ENCODE measurements around the gene KSR1.

Gene KSR1

GRCh38 chr17:27616414-27616813 lies 160.2 kb downstream of the KSR1 start:
- H3K4me3 ChIP-seq (replicated peaks; ENCODE audit: low read depth, low read length), result no peak overlapping the region
- TF ChIP-seq CTCF (IDR thresholded peaks at IDR 0.05; ENCODE audit: low read depth, low read length, missing control alignments), result no peak
- DNase-seq (ENCODE audit: extremely low read depth, low read depth), result no peak

- DNase-seq (ENCODE audit: extremely low read depth, low read depth), result no peak
- H3K4me3 ChIP-seq (replicated peaks; ENCODE audit: low read depth, low read length), result no peak overlapping the region
- TF ChIP-seq CTCF (IDR thresholded peaks at IDR 0.05; ENCODE audit: low read depth, low read length, missing control alignments), result no peak
Measured at GRCh38 chr17:27618417-27618816, 162.2 kb downstream of the KSR1 start.

GRCh38 chr17:27620721-27621120 lies 164.5 kb downstream of the KSR1 start:
- DNase-seq (ENCODE audit: extremely low read depth, low read depth), result no peak
- TF ChIP-seq CTCF (IDR thresholded peaks at IDR 0.05; ENCODE audit: low read depth, low read length, missing control alignments), result no peak
- H3K4me3 ChIP-seq (replicated peaks; ENCODE audit: low read depth, low read length), result no peak overlapping the region

- no peak for DNase-seq (ENCODE audit: extremely low read depth, low read depth)
- TF ChIP-seq CTCF (IDR thresholded peaks at IDR 0.05; ENCODE audit: low read depth, low read length, missing control alignments), result no peak
- no peak overlapping the region for H3K4me3 ChIP-seq (replicated peaks; ENCODE audit: low read depth, low read length)
Measured at GRCh38 chr17:27621536-27621935, 165.3 kb downstream of the KSR1 start.

- no peak for TF ChIP-seq CTCF (IDR thresholded peaks at IDR 0.05; ENCODE audit: low read depth, low read length, missing control alignments)
- DNase-seq (ENCODE audit: extremely low read depth, low read depth), result no peak
- H3K4me3 ChIP-seq (replicated peaks; ENCODE audit: low read depth, low read length), result no peak overlapping the region
Measured at GRCh38 chr17:27621942-27622559, 165.8 kb downstream of the KSR1 start.

- no peak for DNase-seq (ENCODE audit: extremely low read depth, low read depth)
- TF ChIP-seq CTCF (IDR thresholded peaks at IDR 0.05; ENCODE audit: low read depth, low read length, missing control alignments), result no peak
Measured at GRCh38 chr17:27622986-27623385, 166.7 kb downstream of the KSR1 start.

GRCh38 chr17:27623614-27624013 lies 167.4 kb downstream of the KSR1 start:
- no peak overlapping the region for H3K4me3 ChIP-seq (replicated peaks; ENCODE audit: low read depth, low read length)
- no peak for DNase-seq (ENCODE audit: extremely low read depth, low read depth)
- TF ChIP-seq CTCF (IDR thresholded peaks at IDR 0.05; ENCODE audit: low read depth, low read length, missing control alignments), result no peak

More at GRCh38 chr17:27622986-27623385, 166.7 kb downstream of the KSR1 start:
- H3K4me3 ChIP-seq (replicated peaks; ENCODE audit: low read depth, low read length), result no peak overlapping the region
